GM12873 (cell line): ENCODE measurements around the gene SMC3.

ENCODE experiments used
- CTCF ChIP-seq: IDR thresholded peaks from 2 replicates; pipeline ENCODE4 v1.5.1; 2012; ENCODE audit warnings: low read depth, mild to moderate bottlenecking, moderate library complexity, low read length, control low read depth; ENCODE audit not compliant: insufficient read depth; ENCODE audit errors: missing control alignments

Gene SMC3

DNA sequence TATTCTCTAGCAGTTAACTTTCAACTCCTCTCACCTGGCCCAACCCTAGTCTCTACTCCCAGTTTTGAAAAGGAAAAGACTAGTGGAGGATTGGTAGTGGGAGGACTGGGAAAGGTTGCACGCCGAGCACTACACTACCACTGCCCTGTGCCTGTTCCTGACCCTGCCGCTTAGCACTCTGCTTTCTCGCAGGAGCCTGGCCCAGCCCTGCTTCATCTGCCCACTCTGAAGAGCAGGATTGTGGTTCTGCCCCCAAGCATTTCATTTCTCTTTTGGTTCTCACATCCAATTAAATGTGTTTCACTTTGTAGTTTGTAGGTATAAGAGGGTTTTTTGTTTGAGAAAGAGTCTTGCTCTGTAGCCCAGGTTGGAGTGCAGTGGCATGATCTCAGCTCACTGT lies 45.1 kb downstream of the SMC3 start:
- TF ChIP-seq CTCF = no peak

DNA sequence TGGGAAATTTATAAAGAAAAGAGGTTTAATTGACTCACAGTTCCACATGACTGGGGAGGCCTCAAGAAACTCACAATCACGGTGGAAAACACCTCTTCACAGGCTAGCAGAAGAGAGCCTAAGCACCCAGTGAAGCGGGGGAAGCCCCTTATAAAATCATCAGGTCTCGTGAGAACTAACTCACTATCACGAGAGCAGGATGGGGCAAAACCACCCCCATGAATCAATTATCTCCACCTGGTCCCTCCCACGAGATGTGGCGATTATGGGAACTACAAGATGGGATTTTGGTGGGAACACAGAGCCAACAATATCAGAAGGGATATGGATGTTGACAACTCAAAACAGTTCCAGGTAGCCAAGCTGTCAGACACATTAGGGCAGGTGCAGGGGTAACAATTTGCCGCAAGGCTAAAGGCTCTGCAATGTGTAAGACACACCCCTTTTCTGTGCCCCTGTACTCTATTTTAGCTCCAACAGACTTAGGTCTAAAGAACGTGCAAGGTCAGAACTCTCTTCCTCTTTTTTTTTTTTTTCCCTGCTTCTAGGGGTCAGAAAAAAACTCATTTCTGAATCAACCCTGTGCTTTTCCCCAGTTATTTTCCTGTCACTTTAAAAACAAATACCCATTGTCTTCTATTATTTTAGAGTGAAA lies 46.0 kb downstream of the SMC3 start:
- TF ChIP-seq CTCF = peak; percentile 14

- no peak for TF ChIP-seq CTCF
These were observed 46.6 kb downstream of the SMC3 start for GRCh38 chr10:110613996-110614495.

DNA sequence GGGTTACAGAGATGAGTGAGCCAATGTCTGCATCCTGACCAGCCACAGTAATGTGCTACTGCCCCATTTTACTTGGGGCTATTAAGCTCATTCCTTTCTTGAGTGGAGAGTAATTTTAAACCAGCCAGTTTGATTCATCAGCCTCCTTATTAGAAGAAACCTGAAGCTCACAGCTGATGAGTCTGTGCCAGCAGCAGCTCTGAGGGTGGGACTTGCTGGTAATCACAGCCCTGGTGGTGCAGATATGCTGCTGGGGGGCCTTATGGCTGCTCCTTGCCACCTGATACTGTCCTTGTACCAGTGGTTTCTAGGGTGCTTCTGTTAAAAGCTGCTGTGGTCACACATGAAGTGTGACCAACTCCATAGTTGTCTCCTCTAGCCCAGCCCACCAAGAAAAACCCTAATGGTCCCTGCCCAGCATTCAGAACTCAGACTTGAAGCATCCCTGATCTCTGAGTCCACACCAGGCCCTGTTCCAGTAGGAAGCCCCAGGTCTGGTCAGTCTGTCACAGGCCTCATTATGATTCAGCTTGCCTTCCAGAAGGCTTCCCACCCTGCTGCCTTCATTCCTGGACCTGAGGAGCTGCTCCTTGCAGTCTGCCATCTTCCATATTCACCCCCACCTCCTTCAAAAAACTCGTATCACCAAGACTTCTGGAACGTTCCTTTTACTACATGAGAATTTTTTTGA lies 47.7 kb downstream of the SMC3 start:
- no peak for TF ChIP-seq CTCF

GRCh38 chr10:110616493-110617033 lies 49.1 kb downstream of the SMC3 start:
- no peak for TF ChIP-seq CTCF

DNA sequence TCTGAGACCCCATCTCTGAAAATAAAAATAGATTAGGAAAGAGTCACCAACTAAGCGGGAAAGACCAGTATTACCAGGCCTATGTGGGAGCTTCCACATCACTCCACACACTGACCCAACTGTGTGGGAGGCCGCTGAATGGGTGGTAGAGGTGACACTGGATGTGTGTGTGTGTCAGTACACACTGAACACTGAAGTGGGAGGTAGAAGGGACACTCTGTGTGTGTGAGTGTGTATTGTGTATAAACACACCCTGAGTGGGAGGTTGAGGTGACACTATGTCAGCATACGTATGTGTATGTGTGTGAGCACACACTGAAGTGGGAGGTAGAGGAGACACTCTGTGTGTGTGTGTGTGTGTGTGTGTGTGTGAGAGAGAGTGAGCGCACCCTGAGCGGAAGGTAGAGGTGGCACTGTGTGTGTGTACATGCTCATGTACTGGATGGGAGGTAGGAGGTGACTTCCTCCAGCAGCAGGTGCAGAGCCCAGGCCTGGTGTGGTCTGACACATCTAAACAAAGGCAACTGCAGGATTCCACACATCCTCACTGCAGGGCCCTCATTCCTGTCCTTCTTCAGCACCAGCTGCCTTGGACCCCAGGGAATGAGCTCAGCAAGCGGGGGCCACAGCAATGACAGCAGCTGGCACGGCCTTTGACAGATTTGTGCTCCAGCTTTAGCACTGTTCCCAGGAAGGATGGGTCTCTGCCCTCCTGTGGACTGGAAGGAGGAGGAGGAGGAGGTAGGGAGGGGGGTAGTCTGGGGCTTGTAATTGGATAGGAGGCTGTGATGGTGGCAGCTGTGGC lies 50.1 kb downstream of the SMC3 start:
- TF ChIP-seq CTCF = no peak

DNA sequence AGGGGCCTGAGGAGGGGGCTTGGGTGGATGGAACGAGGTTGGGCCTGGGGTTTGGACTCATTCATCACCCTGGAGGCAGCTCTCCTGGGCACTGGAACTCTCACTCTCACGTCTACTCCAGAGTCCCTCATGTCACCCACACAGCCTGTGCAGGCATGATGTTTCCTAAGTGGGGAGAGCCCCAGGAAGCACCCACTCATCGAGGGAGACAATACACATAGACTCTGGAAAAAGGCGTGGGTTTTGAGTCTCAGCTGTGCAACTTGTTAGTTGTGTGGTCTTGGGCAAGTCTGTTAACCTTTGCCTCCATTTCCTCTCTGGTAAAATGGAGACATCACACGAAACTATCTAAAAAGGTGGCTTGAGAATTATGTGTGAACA lies 50.7 kb downstream of the SMC3 start:
- TF ChIP-seq CTCF = no peak
